Measurements from ENCODE around the gene ERGIC1.

The ERGIC1 gene

GRCh38 chr5:172925336-172925948 is 91.4 kb downstream of the ERGIC1 start:
- Mint-ChIP-seq H3K27ac (no peak overlapping the region), H3K4me3 (no peak overlapping the region), H3K36me3 (peaks cover 4% of the 10 kb centered on the region), H3K9me3 (ENCODE audit: low read depth) (no peaks in the 10 kb centered on the region), H3K4me1 (ENCODE audit: low read depth) (peaks cover 2% of the 10 kb centered on the region), H3K27me3 (no peaks in the 10 kb centered on the region)

DNA sequence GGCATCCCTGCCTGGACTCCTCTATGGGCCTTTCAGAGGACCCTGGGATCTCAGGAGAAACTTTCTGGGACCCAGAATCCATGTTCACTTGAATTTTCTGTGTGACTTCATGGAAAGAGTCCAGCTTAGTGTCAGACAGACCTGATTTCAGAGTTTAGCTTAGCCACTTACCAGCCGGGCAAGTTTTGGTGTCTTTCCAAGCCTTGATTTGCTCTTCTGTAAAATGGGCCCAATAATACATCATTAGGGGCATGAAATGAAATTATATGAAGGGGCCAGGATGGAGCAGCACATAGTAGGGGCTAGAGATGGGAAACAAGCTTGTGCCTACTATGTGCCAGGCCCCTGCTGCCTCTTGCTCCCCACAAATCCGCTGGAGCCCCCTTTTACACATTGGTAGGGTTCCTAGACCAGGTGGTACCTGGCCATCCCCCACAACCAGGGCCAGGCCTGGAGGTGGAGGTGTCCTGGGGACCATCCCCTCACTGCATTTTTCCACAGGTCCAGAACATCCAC is 92.0 kb downstream of the ERGIC1 start:
- Mint-ChIP-seq H3K9me3 (ENCODE audit: low read depth) (no peaks in the 10 kb centered on the region), H3K27ac (no peak overlapping the region), H3K4me1 (ENCODE audit: low read depth) (no peaks in the 10 kb centered on the region), H3K4me3 (no peak overlapping the region), H3K36me3 (peaks cover 4% of the 10 kb centered on the region), H3K27me3 (no peaks in the 10 kb centered on the region)

DNA sequence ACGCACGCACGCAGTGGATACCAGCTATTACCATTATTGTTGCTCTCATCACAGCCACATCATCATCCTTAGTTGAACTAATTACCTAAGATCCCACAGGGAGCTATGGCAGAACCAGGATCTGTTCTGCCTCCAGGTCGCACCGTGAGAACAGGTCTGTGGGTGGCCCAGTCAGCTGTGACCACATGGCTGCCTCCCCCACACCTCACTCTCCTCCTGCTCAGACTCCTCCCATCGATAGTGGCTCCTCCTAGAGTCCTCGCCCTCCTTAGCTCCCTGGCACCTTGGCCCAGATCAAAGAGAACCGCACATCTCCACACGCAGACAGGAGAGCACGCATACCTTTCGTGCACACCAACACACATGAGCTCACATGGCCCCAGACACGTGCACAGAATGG is 92.7 kb downstream of the ERGIC1 start:
- no peaks in the 10 kb centered on the region for H3K9me3 Mint-ChIP-seq (ENCODE audit: low read depth)
- peaks cover 4% of the 10 kb centered on the region for H3K36me3 Mint-ChIP-seq
- no peaks in the 10 kb centered on the region for H3K4me1 Mint-ChIP-seq (ENCODE audit: low read depth)
- no peak overlapping the region for H3K4me3 Mint-ChIP-seq
- H3K27me3 Mint-ChIP-seq, result no peaks in the 10 kb centered on the region
- H3K27ac Mint-ChIP-seq, result no peak overlapping the region

DNA sequence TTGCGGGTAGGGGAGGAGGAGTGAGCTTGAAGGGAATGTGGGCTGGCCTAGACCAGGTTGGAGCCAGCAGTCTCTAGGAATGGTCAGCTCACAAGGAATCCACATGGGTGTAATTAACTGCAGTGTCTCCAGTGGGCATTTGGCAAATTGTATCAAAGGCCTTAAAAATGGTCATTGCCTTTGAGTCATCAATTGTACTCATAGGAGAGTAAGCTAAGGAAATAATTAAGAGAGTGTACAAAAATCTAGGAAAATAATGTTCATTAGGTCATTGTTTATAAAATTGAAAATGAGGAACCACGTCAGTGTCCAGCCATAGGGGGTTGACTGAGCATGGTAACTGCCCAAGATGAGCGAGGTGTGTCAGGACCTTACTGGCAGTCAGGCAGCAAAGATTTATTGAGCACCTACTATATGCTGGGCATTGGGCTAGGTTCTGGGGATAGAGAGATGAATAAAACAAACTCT is 95.4 kb downstream of the ERGIC1 start:
- Mint-ChIP-seq H3K27me3 (no peaks in the 10 kb centered on the region), H3K4me3 (no peak overlapping the region), H3K9me3 (ENCODE audit: low read depth) (no peaks in the 10 kb centered on the region), H3K27ac (peak overlapping the region; percentile 51), H3K36me3 (peaks cover 4% of the 10 kb centered on the region), H3K4me1 (ENCODE audit: low read depth) (no peaks in the 10 kb centered on the region)

DNA sequence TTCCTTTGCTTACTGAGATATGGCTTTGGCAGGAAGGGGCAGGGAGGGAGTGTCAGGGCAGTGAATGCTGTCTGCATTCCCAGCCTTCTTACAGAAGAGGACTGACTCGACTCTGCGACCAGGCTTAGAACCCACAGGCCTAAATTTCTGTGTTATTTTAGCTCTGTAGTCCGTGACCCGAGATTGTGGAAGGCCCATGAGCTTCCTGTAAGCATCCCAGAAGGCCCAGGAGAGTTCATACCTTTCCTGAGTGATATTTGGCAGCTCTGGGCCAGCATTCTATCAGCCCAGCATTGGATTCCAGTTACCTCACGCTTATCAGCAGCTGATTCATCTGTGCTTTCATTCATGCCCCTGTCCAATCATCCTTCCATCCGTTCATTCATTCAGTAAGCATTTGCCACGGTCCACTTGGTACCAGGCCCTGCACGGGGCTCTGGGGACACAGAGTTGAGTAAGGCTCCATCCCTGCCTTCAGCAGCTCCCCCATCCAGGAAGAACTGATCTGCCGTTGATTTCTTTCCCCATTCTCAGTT is 97.0 kb downstream of the ERGIC1 start:
- Mint-ChIP-seq H3K27ac (no peak overlapping the region), H3K27me3 (no peaks in the 10 kb centered on the region), H3K36me3 (peaks cover 6% of the 10 kb centered on the region)

GRCh38 chr5:172932313-172933017 is 98.4 kb downstream of the ERGIC1 start:
- no peak overlapping the region for H3K27ac Mint-ChIP-seq
- H3K9me3 Mint-ChIP-seq (ENCODE audit: low read depth), result no peaks in the 10 kb centered on the region
- H3K27me3 Mint-ChIP-seq, result no peaks in the 10 kb centered on the region
- peaks cover 12% of the 10 kb centered on the region for H3K36me3 Mint-ChIP-seq
- H3K4me1 Mint-ChIP-seq (ENCODE audit: low read depth), result no peaks in the 10 kb centered on the region
- H3K4me3 Mint-ChIP-seq, result no peak overlapping the region

More for the DNA sequence above, 97.0 kb downstream of the ERGIC1 start:
- Mint-ChIP-seq H3K4me3 (no peak overlapping the region), H3K4me1 (ENCODE audit: low read depth) (no peaks in the 10 kb centered on the region), H3K9me3 (ENCODE audit: low read depth) (no peaks in the 10 kb centered on the region)

GRCh38 chr5:172933238-172933637 is 99.2 kb downstream of the ERGIC1 start:
- Mint-ChIP-seq H3K27ac (no peak overlapping the region), H3K27me3 (no peaks in the 10 kb centered on the region), H3K9me3 (ENCODE audit: low read depth) (no peaks in the 10 kb centered on the region), H3K36me3 (peaks cover 9% of the 10 kb centered on the region), H3K4me3 (no peak overlapping the region), H3K4me1 (ENCODE audit: low read depth) (no peaks in the 10 kb centered on the region)

GRCh38 chr5:172935096-172935495 is 101.0 kb downstream of the ERGIC1 start:
- peaks cover 9% of the 10 kb centered on the region for H3K36me3 Mint-ChIP-seq
- H3K4me3 Mint-ChIP-seq, result no peak overlapping the region
- no peaks in the 10 kb centered on the region for H3K9me3 Mint-ChIP-seq (ENCODE audit: low read depth)
- H3K27me3 Mint-ChIP-seq, result no peaks in the 10 kb centered on the region
- no peak overlapping the region for H3K27ac Mint-ChIP-seq
- no peaks in the 10 kb centered on the region for H3K4me1 Mint-ChIP-seq (ENCODE audit: low read depth)

DNA sequence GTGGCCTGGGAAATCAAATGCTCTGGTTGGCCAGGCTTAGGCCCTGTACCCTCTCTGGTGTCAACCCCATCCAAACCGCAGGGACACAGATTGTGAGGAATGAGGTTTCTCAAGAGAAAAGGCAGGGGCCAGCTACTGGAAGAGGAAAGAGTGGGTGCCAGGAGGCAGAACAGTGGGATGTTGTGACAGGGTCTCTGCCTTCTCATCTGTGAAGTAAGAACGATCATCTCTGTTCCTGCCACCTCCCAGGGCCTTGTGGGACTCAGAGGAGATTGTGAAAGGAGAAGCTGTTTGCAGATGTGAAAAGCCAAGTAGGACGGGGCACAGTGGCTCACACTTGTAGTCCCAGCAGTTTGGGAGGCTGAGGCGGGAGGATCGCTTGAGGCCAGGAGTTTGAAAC is 102.3 kb downstream of the ERGIC1 start:
- Mint-ChIP-seq H3K4me1 (ENCODE audit: low read depth) (no peaks in the 10 kb centered on the region), H3K4me3 (no peak overlapping the region), H3K27ac (no peak overlapping the region), H3K36me3 (peaks cover 9% of the 10 kb centered on the region), H3K27me3 (no peaks in the 10 kb centered on the region), H3K9me3 (ENCODE audit: low read depth) (no peaks in the 10 kb centered on the region)

DNA sequence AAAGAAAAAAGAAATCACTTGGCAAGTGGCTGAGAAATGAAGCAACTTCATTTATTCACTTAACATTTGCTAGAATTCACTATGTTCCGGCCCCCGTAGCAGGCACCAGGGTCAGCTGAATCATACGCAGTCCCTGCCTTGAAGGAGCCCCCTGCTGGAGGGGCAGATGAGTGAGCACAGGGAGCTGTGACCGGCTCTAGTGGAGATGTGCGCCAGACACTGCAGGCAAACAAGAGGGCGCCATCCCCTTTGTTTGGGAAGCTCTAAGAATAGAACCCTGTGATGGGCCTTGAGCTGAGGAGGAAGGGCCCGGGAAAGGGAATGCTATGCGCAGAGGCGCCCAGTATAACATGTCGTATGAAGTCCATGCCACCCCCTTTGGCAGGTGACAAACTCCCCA is 105.0 kb downstream of the ERGIC1 start:
- Mint-ChIP-seq H3K27me3 (no peaks in the 10 kb centered on the region), H3K36me3 (peaks cover 9% of the 10 kb centered on the region), H3K4me3 (no peak overlapping the region), H3K4me1 (ENCODE audit: low read depth) (no peaks in the 10 kb centered on the region), H3K9me3 (ENCODE audit: low read depth) (no peaks in the 10 kb centered on the region), H3K27ac (no peak overlapping the region)

GRCh38 chr5:172939611-172940267 is 105.7 kb downstream of the ERGIC1 start:
- Mint-ChIP-seq H3K4me1 (ENCODE audit: low read depth) (no peaks in the 10 kb centered on the region), H3K27ac (no peak overlapping the region), H3K9me3 (ENCODE audit: low read depth) (no peaks in the 10 kb centered on the region), H3K27me3 (no peaks in the 10 kb centered on the region), H3K36me3 (peaks cover 9% of the 10 kb centered on the region), H3K4me3 (no peak overlapping the region)

GRCh38 chr5:172940268-172941066 is 106.4 kb downstream of the ERGIC1 start:
- H3K9me3 Mint-ChIP-seq (ENCODE audit: low read depth), result no peaks in the 10 kb centered on the region
- no peak overlapping the region for H3K27ac Mint-ChIP-seq
- no peaks in the 10 kb centered on the region for H3K4me1 Mint-ChIP-seq (ENCODE audit: low read depth)
- H3K36me3 Mint-ChIP-seq, result peaks cover 9% of the 10 kb centered on the region
- no peaks in the 10 kb centered on the region for H3K27me3 Mint-ChIP-seq
- no peak overlapping the region for H3K4me3 Mint-ChIP-seq

- Mint-ChIP-seq H3K4me1 (ENCODE audit: low read depth) (no peaks in the 10 kb centered on the region), H3K27me3 (no peaks in the 10 kb centered on the region), H3K27ac (no peak overlapping the region), H3K36me3 (peaks cover 6% of the 10 kb centered on the region), H3K4me3 (no peak overlapping the region), H3K9me3 (ENCODE audit: low read depth) (no peaks in the 10 kb centered on the region)
Observed at GRCh38 chr5:172941067-172941516, 107.0 kb downstream of the ERGIC1 start.

GRCh38 chr5:172942556-172942955 is 108.5 kb downstream of the ERGIC1 start:
- Mint-ChIP-seq H3K9me3 (ENCODE audit: low read depth) (no peaks in the 10 kb centered on the region), H3K36me3 (no peaks in the 10 kb centered on the region), H3K4me3 (no peak overlapping the region), H3K27me3 (no peaks in the 10 kb centered on the region), H3K27ac (no peak overlapping the region), H3K4me1 (ENCODE audit: low read depth) (no peaks in the 10 kb centered on the region)
